HepG2 (cell line): ENCODE measurements around the gene P3H3. TPM values are rescaled to one million over a fixed set of nuclear protein-coding genes. Genes with fewer than 3 reads are reported as not detected.

Source experiments
- ATAC-seq: fragments of 200-7000 bp; cut with Tn5 transposase; 3 replicates; pipeline ENCODE4 v1.9.1; 2020; ENCODE audit warnings: mild to moderate bottlenecking, moderate library complexity
- BruUV-seq: library from RNA; stranded (reverse); fragments of 400-500 nt; replicated peaks from 2 replicates; lab custom pipeline; 2021; lab: Mats Ljungman, UMichigan
- CTCF ChIA-PET: fragments of 300-600 bp; formaldehyde crosslinking; extraction: SDS; loops from one replicate; lab custom pipeline; 2021; ENCODE audit warnings: low total read pairs, inconsistent platforms, low intra/inter-chr PET ratio; lab: Yijun Ruan, JAX
- POLR2A ChIA-PET: fragments of 350-600 bp; sonication (Branson Sonifier 250); formaldehyde crosslinking; loops from one replicate; lab custom pipeline; 2020; ENCODE audit warnings: antibody characterized with exemption, inconsistent platforms; lab: Yijun Ruan, JAX
- DNase-seq: peaks from one replicate; pipeline ENCODE4 v3.0.0-alpha.2; 2015; ENCODE audit warnings: low spot score
- FAIRE-seq: peaks from 3 replicates; lab custom pipeline; 2011; peaks lifted over from hg19 to GRCh38; lab: Jason Lieb, UNC
- H2AFZ ChIP-seq: one replicate; pipeline ENCODE4 v1.6.1; 2011; ENCODE audit warnings: low read length, inconsistent platforms
- H3K27ac ChIP-seq: fragments of 300-600 bp; 3 replicates; pipeline ENCODE4 v1.8.0; 2011; ENCODE audit warnings: mixed run types, mild to moderate bottlenecking, mixed read lengths, low read length, inconsistent platforms; ENCODE audit not compliant: insufficient read depth; ENCODE audit errors: extremely low read length
- H3K27me3 ChIP-seq, 2 experiments: fragments of 200-600 bp in 1 of 2; 2 replicates in 1 of 2; 3 replicates in 1 of 2; pipeline versions ENCODE4 v1.6.0 to v1.8.0; 2011; ENCODE audit warnings: low read length in 2 of 2, mild to moderate bottlenecking in 2 of 2, moderate library complexity in 2 of 2, inconsistent platforms in 1 of 2; ENCODE audit not compliant: insufficient read depth in 2 of 2, control insufficient read depth in 1 of 2
- H3K36me3 ChIP-seq, 2 experiments: fragments of 200-600 bp in 1 of 2; replicated peaks in 1 of 2; 2 replicates in 1 of 2; 3 replicates in 1 of 2; pipeline versions ENCODE4 v1.5.1 to v1.8.0; 2011; ENCODE audit warnings: low read length in 2 of 2, inconsistent platforms in 1 of 2; ENCODE audit not compliant: insufficient read depth in 2 of 2, control insufficient read depth in 1 of 2
- H3K4me1 ChIP-seq: 2 replicates; pipeline ENCODE4 v1.5.1; 2012; ENCODE audit warnings: low read length, inconsistent platforms; ENCODE audit not compliant: insufficient read depth
- H3K4me2 ChIP-seq: 2 replicates; pipeline ENCODE4 v1.6.0; 2011; ENCODE audit warnings: low read depth, low read length, inconsistent platforms
- H3K4me3 ChIP-seq, 3 experiments: fragments of 200-600 bp in 1 of 3; sonication (generic), shearing (Covaris generic) in 1 of 3; replicated peaks in 1 of 3; 2 replicates each; pipeline ENCODE4 v1.5.1; 2011 to 2016; ENCODE audit warnings: low read length in 3 of 3, inconsistent platforms in 2 of 3, low read depth in 2 of 3, mild to moderate bottlenecking in 2 of 3, control low read depth in 1 of 3, mixed read lengths in 1 of 3; ENCODE audit not compliant: insufficient read depth in 1 of 3
- H3K79me2 ChIP-seq: one replicate; pipeline ENCODE4 v1.6.1; 2011; ENCODE audit warnings: low read length, inconsistent platforms; ENCODE audit not compliant: insufficient read depth
- H3K9ac ChIP-seq: 2 replicates; pipeline ENCODE4 v1.6.0; 2011; ENCODE audit warnings: mild to moderate bottlenecking, low read depth, low read length, inconsistent platforms; ENCODE audit not compliant: insufficient read depth
- H3K9me3 ChIP-seq: 2 replicates; pipeline ENCODE4 v1.5.1; 2012; ENCODE audit warnings: mild to moderate bottlenecking, low read length
- H4K20me1 ChIP-seq: 2 replicates; pipeline ENCODE4 v1.6.0; 2011; ENCODE audit warnings: inconsistent platforms, mild to moderate bottlenecking, low read length, moderate library complexity; ENCODE audit not compliant: insufficient read depth
- ARID2 ChIP-seq: sonication (generic); formaldehyde crosslinking; IDR thresholded peaks from 2 replicates; pipeline ENCODE4 v1.8.1; 2022; ENCODE audit warnings: mild to moderate bottlenecking, missing genetic modification reagents, borderline replicate concordance
- CBX5 ChIP-seq: sonication (generic); formaldehyde crosslinking; IDR thresholded peaks from 2 replicates; pipeline ENCODE4 v1.4.0; 2020; ENCODE audit warnings: missing genetic modification reagents, borderline replicate concordance
- KLF16 ChIP-seq, 2 experiments: sonication (generic) in 1 of 2; formaldehyde crosslinking in 1 of 2; IDR thresholded peaks; 2 replicates each; pipeline versions ENCODE4 v1.6.1 to v1.8.0; 2016 to 2023; ENCODE audit warnings: missing genetic modification reagents in 2 of 2, missing compliant biosample characterization in 1 of 2
- NFKBIZ ChIP-seq: IDR thresholded peaks from 2 replicates; pipeline ENCODE4 v1.6.1; 2018; ENCODE audit warnings: missing genetic modification reagents, missing compliant biosample characterization
- SMAD3 ChIP-seq: sonication (generic); formaldehyde crosslinking; IDR thresholded peaks from 2 replicates; pipeline ENCODE4 v1.4.0; 2020; ENCODE audit warnings: missing genetic modification reagents
- YEATS2 ChIP-seq: sonication (generic); formaldehyde crosslinking; IDR thresholded peaks from 2 replicates; pipeline ENCODE4 v1.4.0; 2020; ENCODE audit warnings: missing genetic modification reagents, borderline replicate concordance
- ZNF20 ChIP-seq: sonication (generic); formaldehyde crosslinking; IDR thresholded peaks from 2 replicates; pipeline ENCODE4 v1.4.0; 2020; ENCODE audit warnings: mild to moderate bottlenecking, moderate library complexity, missing genetic modification reagents
- ZNF550 ChIP-seq: sonication (generic); formaldehyde crosslinking; IDR thresholded peaks from 2 replicates; pipeline ENCODE4 v1.4.0; 2020; ENCODE audit warnings: mild to moderate bottlenecking, missing genetic modification reagents, borderline replicate concordance
- WGBS: methylation state at CpG from one replicate; pipeline ENCODE4 v1.1.6; 2017; ENCODE audit warnings: low lambda C conversion rate; 5-methylcytosine and 5-hydroxymethylcytosine counted together
- in situ Hi-C: cut with HindIII; loops from 2 replicates; pipeline ENCODE4 v1.10.0; 2017; ENCODE audit warnings: low pct_unique_long_range_greater_than_20kb; ENCODE audit not compliant: extremely low pct_ligation_motif_present
- intact Hi-C: fragments of 100-400 bp; cut with micrococcal nuclease; formaldehyde crosslinking; loops from one replicate; pipeline ENCODE4 v1.10.0; 2022; ENCODE audit not compliant: unreplicated experiment
- polyA plus RNA-seq, 8 experiments: library from polyadenylated mRNA; depleted of rRNA in 3 of 8; stranded (reverse) in 7 of 8; unstranded in 1 of 8; fragments of >200 nt; fragmentation: Illumina TruSeq in 4 of 8; extraction: Trizol in 4 of 8; gene quantifications; 2 replicates each; pipeline versions ENCODE4 v1.2.1 to v1.2.3, GENCODE V29; 2011 to 2016; ENCODE audit warnings: low read depth in 4 of 8, missing spikeins in 1 of 8, mixed read lengths in 1 of 8; ENCODE audit not compliant: insufficient read depth in 1 of 8
- total RNA-seq, 5 experiments: library from RNA; depleted of rRNA; stranded (reverse); fragments of >200 nt; fragmentation: Illumina TruSeq; extraction: Trizol; gene quantifications; 2 replicates each; pipeline ENCODE4 v1.2.3, GENCODE V29; 2016; ENCODE audit warnings: low read depth in 1 of 5
- TF ChIP-seq, protein P1 (sequence below): sonication (generic); formaldehyde crosslinking; IDR thresholded peaks from 2 replicates; pipeline ENCODE4 v1.5.1; 2020; ENCODE audit warnings: mild to moderate bottlenecking, missing genetic modification reagents, moderate library complexity
- TF ChIP-seq, protein P2 (sequence below): sonication (generic); formaldehyde crosslinking; IDR thresholded peaks from 2 replicates; pipeline ENCODE4 v1.4.0; 2020; ENCODE audit warnings: missing genetic modification reagents, borderline replicate concordance
- TF ChIP-seq, protein P3 (sequence below): sonication (generic); formaldehyde crosslinking; IDR thresholded peaks from 2 replicates; pipeline ENCODE4 v1.4.0; 2020; ENCODE audit warnings: missing genetic modification reagents

Gene P3H3
- total and polyA plus RNA-seq, 2 of the 13 experiments (the other 11 are each of a cell fraction or from before 2014, with no cell fraction given): 20.1 to 20.5 TPM

DNA sequence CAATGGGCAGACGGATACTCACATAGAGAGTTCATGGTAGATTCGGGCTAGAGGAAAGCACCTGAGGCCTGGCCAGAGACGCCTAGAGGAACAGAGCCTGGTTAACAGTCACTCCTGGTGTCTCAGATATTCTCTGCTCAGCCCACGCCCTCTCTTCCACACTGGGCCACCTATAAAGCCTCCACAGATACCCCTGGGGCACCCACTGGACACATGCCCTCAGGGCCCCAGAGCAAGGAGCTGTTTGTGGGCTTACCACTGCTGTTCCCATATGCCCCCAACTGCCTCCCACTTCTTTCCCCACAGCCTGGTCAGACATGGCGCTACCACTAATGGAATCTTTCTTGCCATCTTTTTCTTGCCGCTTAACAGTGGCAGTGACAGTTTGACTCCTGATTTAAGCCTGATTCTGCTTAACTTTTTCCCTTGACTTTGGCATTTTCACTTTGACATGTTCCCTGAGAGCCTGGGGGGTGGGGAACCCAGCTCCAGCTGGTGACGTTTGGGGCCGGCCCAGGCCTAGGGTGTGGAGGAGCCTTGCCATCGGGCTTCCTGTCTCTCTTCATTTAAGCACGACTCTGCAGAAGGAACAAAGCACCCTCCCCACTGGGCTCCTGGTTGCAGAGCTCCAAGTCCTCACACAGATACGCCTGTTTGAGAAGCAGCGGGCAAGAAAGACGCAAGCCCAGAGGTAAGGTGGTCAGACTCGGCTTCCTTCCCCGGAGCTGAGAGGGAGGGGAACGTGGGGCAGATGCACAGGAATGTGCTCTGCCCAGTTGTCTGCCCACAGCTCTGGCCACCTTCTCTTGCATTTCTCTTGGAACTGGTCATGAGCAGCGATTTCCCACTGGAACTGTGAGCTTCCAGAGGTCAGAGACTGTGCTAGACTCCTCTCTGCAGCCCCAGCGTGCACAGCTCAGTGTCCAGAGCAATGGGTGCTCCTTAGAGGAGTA lies 39.0 kb upstream of the P3H3 start, which contains the start of gene CD4 (continued):
- TF ChIP-seq, protein P1, sequence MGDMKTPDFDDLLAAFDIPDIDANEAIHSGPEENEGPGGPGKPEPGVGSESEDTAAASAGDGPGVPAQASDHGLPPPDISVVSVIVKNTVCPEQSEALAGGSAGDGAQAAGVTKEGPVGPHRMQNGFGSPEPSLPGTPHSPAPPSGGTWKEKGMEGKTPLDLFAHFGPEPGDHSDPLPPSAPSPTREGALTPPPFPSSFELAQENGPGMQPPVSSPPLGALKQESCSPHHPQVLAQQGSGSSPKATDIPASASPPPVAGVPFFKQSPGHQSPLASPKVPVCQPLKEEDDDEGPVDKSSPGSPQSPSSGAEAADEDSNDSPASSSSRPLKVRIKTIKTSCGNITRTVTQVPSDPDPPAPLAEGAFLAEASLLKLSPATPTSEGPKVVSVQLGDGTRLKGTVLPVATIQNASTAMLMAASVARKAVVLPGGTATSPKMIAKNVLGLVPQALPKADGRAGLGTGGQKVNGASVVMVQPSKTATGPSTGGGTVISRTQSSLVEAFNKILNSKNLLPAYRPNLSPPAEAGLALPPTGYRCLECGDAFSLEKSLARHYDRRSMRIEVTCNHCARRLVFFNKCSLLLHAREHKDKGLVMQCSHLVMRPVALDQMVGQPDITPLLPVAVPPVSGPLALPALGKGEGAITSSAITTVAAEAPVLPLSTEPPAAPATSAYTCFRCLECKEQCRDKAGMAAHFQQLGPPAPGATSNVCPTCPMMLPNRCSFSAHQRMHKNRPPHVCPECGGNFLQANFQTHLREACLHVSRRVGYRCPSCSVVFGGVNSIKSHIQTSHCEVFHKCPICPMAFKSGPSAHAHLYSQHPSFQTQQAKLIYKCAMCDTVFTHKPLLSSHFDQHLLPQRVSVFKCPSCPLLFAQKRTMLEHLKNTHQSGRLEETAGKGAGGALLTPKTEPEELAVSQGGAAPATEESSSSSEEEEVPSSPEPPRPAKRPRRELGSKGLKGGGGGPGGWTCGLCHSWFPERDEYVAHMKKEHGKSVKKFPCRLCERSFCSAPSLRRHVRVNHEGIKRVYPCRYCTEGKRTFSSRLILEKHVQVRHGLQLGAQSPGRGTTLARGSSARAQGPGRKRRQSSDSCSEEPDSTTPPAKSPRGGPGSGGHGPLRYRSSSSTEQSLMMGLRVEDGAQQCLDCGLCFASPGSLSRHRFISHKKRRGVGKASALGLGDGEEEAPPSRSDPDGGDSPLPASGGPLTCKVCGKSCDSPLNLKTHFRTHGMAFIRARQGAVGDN (CRISPR knock-in tag): peak; percentile 50

DNA sequence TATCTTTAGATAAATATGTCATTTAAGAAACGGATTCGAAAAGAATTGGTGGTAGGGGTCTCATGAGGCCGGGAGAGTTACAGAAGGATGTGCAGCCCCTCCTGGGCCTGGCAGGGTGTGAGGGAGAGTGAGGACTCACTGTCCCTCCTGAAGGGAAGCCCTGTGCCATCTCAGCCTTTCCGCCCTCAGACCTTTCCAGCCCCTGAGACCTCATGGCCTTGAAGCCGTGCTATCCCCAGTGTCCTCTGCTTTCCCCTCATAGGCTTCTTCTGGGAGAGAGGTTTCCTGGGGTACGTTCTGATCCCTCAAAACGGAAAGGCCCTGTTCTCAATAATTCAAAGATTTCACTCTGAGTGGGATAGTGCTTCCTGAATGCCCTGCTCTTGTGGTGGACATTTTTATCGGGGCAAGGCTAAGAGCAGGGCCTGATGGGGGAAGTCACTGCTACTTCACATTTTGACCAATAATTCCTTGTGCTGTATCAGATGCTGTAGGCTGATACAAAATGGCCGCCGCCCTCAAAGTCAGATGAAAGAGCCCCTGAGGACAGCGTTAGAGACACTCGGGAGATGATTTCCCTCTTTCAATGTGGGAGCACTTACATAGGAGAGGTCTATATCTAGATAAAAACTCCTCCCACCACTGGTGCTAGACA lies 37.6 kb upstream of the P3H3 start:
- WGBS: 82% methylated on average over 11 of the region's 12 CpGs
- DNase-seq (no peak), FAIRE-seq (no peak), ATAC-seq (no peak)
- in situ Hi-C loops (no loop called here), intact Hi-C loops (no loop called here)
- H3K27ac ChIP-seq: no peak overlapping the region
- H4K20me1 ChIP-seq: no peaks in the 10 kb centered on the region
- CTCF ChIA-PET: no interaction called here
- no peaks in the 10 kb centered on the region for H3K9me3 ChIP-seq
- no peak overlapping the region for H3K4me3 ChIP-seq
- H3K27me3 ChIP-seq: no peaks in the 10 kb centered on the region; a peak in 1 of 5 replicates
- no peaks in the 10 kb centered on the region for H3K79me2 ChIP-seq
- H3K9ac ChIP-seq: no peak overlapping the region
- H3K36me3 ChIP-seq: no peaks in the 10 kb centered on the region
- POLR2A ChIA-PET: interaction anchor here (1.5 kb wide), 1 partner anchor 38 kb away, joined by 6 read pairs; the partner anchor contains the start of gene MLF2
- no peak overlapping the region for H3K4me2 ChIP-seq
- no TSS peak for BruUV-seq
- H2AFZ ChIP-seq: no peak overlapping the region
- peaks cover 39% of the 10 kb centered on the region for H3K4me1 ChIP-seq
- no peak for TF ChIP-seq ZNF550 (CRISPR knock-in tag)
- TF ChIP-seq SMAD3 (CRISPR knock-in tag): no peak
- TF ChIP-seq YEATS2 (CRISPR knock-in tag): no peak
- TF ChIP-seq, protein P2, sequence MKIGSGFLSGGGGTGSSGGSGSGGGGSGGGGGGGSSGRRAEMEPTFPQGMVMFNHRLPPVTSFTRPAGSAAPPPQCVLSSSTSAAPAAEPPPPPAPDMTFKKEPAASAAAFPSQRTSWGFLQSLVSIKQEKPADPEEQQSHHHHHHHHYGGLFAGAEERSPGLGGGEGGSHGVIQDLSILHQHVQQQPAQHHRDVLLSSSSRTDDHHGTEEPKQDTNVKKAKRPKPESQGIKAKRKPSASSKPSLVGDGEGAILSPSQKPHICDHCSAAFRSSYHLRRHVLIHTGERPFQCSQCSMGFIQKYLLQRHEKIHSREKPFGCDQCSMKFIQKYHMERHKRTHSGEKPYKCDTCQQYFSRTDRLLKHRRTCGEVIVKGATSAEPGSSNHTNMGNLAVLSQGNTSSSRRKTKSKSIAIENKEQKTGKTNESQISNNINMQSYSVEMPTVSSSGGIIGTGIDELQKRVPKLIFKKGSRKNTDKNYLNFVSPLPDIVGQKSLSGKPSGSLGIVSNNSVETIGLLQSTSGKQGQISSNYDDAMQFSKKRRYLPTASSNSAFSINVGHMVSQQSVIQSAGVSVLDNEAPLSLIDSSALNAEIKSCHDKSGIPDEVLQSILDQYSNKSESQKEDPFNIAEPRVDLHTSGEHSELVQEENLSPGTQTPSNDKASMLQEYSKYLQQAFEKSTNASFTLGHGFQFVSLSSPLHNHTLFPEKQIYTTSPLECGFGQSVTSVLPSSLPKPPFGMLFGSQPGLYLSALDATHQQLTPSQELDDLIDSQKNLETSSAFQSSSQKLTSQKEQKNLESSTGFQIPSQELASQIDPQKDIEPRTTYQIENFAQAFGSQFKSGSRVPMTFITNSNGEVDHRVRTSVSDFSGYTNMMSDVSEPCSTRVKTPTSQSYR (CRISPR knock-in tag): no peak
- no peak for TF ChIP-seq ZNF20
- no peak for TF ChIP-seq NFKBIZ (CRISPR knock-in tag)
- TF ChIP-seq, protein P3, sequence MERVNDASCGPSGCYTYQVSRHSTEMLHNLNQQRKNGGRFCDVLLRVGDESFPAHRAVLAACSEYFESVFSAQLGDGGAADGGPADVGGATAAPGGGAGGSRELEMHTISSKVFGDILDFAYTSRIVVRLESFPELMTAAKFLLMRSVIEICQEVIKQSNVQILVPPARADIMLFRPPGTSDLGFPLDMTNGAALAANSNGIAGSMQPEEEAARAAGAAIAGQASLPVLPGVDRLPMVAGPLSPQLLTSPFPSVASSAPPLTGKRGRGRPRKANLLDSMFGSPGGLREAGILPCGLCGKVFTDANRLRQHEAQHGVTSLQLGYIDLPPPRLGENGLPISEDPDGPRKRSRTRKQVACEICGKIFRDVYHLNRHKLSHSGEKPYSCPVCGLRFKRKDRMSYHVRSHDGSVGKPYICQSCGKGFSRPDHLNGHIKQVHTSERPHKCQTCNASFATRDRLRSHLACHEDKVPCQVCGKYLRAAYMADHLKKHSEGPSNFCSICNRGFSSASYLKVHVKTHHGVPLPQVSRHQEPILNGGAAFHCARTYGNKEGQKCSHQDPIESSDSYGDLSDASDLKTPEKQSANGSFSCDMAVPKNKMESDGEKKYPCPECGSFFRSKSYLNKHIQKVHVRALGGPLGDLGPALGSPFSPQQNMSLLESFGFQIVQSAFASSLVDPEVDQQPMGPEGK (CRISPR knock-in tag): no peak
- TF ChIP-seq CBX5 (CRISPR knock-in tag): no peak
- no peak for TF ChIP-seq ARID2 (CRISPR knock-in tag)
- TF ChIP-seq KLF16 (CRISPR knock-in tag; IDR thresholded peaks at IDR 0.05): no peak
